K562 (cell line): ENCODE measurements around the gene RBMX2. TPM values are rescaled to one million over a fixed set of nuclear protein-coding genes. Genes with fewer than 3 reads are reported as not detected.

Experiments
- BCLAF1 ChIP-seq, 2 experiments: fragments of 450-650 bp in 1 of 2; IDR thresholded peaks; 2 replicates each; pipeline ENCODE4 v1.6.1; 2011 to 2017; ENCODE audit warnings: low read depth in 2 of 2, antibody characterized with exemption in 1 of 2, borderline replicate concordance in 1 of 2, low read length in 1 of 2, mild to moderate bottlenecking in 1 of 2, mixed read lengths in 1 of 2; ENCODE audit not compliant: control insufficient read depth in 1 of 2
- COPS2 ChIP-seq: fragments of 450-650 bp; conservative IDR thresholded peaks from 2 replicates; pipeline ENCODE4 v1.6.1; 2016; ENCODE audit warnings: mild to moderate bottlenecking, moderate library complexity
- CREB3 ChIP-seq: fragments of 450-650 bp; conservative IDR thresholded peaks from 2 replicates; pipeline ENCODE4 v1.6.1; 2016; ENCODE audit warnings: missing genetic modification characterization, low read depth, mild to moderate bottlenecking, missing compliant biosample characterization, moderate library complexity
- ELK3 ChIP-seq: fragments of 450-650 bp; formaldehyde crosslinking; IDR thresholded peaks from 2 replicates; pipeline ENCODE4 v1.4.0; 2020; ENCODE audit warnings: mild to moderate bottlenecking
- HDAC6 ChIP-seq: IDR thresholded peaks from 2 replicates; pipeline ENCODE4 v1.6.1; 2012; ENCODE audit warnings: low read depth, mild to moderate bottlenecking, control low read depth, inconsistent platforms, low read length, moderate library complexity
- MLLT1 ChIP-seq, 2 experiments: fragments of 450-650 bp; IDR thresholded peaks; 2 replicates each; pipeline ENCODE4 v1.6.1; 2016
- NR4A1 ChIP-seq, 2 experiments: fragments of 250-450 bp in 1 of 2; fragments of 450-650 bp in 1 of 2; sonication (Bioruptor Pico) in 1 of 2; IDR thresholded peaks; 2 replicates each; pipeline versions ENCODE4 v1.4.0 to v1.6.1; 2016 to 2020; ENCODE audit warnings: mild to moderate bottlenecking in 2 of 2, missing compliant biosample characterization in 1 of 2, missing genetic modification characterization in 1 of 2, moderate library complexity in 1 of 2
- POLR3G ChIP-seq: IDR thresholded peaks from 2 replicates; pipeline ENCODE4 v1.6.1; 2011; ENCODE audit not compliant: insufficient read length, insufficient replicate concordance; ENCODE audit errors: extremely low read depth
- RB1 ChIP-seq: fragments of 450-650 bp; IDR thresholded peaks from 2 replicates; pipeline ENCODE4 v1.6.1; 2017; ENCODE audit warnings: low read depth, mild to moderate bottlenecking
- RBM22 ChIP-seq: fragments of 200-400 bp; formaldehyde crosslinking; IDR thresholded peaks from 2 replicates; pipeline ENCODE4 v1.6.1; 2018; ENCODE audit warnings: low read length, low read depth; ENCODE audit not compliant: poor library complexity, severe bottlenecking
- SAP30 ChIP-seq: fragments of 200-600 bp; sonication (generic); IDR thresholded peaks from 2 replicates; pipeline ENCODE4 v1.6.1; 2012; ENCODE audit warnings: borderline replicate concordance, low read depth, mild to moderate bottlenecking, moderate library complexity, low read length, control low read depth, inconsistent platforms; ENCODE audit not compliant: insufficient read depth, poor library complexity, severe bottlenecking
- THRB ChIP-seq: fragments of 450-650 bp; formaldehyde crosslinking; conservative IDR thresholded peaks from 2 replicates; pipeline ENCODE4 v1.4.0; 2022; ENCODE audit warnings: mild to moderate bottlenecking, missing genetic modification characterization
- U2AF1 ChIP-seq: fragments of 200-400 bp; formaldehyde crosslinking; optimal IDR thresholded peaks from 2 replicates; pipeline ENCODE3; 2017; ENCODE audit warnings: mild to moderate bottlenecking, low read depth, low read length, moderate library complexity
- ZBED1 ChIP-seq: IDR thresholded peaks from 2 replicates; pipeline ENCODE4 v1.6.1; 2014
- ZNF174 ChIP-seq: fragments of 250-450 bp; sonication (Bioruptor Pico); IDR thresholded peaks from 2 replicates; pipeline ENCODE4 v1.4.0; 2020; ENCODE audit warnings: mild to moderate bottlenecking
- ZNF24 ChIP-seq: fragments of 450-650 bp; IDR thresholded peaks from 2 replicates; pipeline ENCODE4 v1.6.1; 2016
- ZNF707 ChIP-seq: fragments of 250-450 bp; sonication (Bioruptor Pico); conservative IDR thresholded peaks from 2 replicates; pipeline ENCODE4 v1.8.0; 2022; ENCODE audit warnings: inconsistent platforms, mild to moderate bottlenecking, moderate library complexity
- polyA plus RNA-seq, 8 experiments: library from polyadenylated mRNA; depleted of rRNA in 4 of 8; stranded (reverse) in 5 of 8; unstranded in 3 of 8; fragments of >200 nt; fragmentation: Nextera tagmentation in 2 of 8; fragmentation: Illumina TruSeq in 1 of 8; extraction: Ambion mirVana in 2 of 8; extraction: Trizol in 1 of 8; gene quantifications; 2 replicates each; pipeline versions ENCODE4 v1.2.1 to v1.2.3, GENCODE V29; 2011 to 2014; ENCODE audit warnings: inconsistent platforms in 1 of 8, missing spikeins in 1 of 8
- total RNA-seq, 7 experiments: library from RNA; depleted of rRNA in 6 of 7; stranded (reverse); fragments of >200 nt in 6 of 7; fragmentation: Illumina TruSeq in 2 of 7; extraction: Trizol in 2 of 7; gene quantifications; 2 replicates each; pipeline versions ENCODE4 v1.2.1 to v1.2.3, GENCODE V29; 2011 to 2021; ENCODE audit warnings: low replicate concordance in 1 of 7

RBMX2 gene
- total and polyA plus RNA-seq, 9 of the 15 experiments (the other 6 are each of a cell fraction or from before 2014, with no cell fraction given): 27.2 to 62.5 (median 54.1) TPM

GRCh38 chrX:130401415-130402207, at the start of gene RBMX2 (continued):
- TF ChIP-seq MLLT1 (IDR thresholded peaks at IDR 0.05): no peak
- no peak for TF ChIP-seq SAP30
- TF ChIP-seq NR4A1 (CRISPR knock-in tag; IDR thresholded peaks at IDR 0.05): no peak
- TF ChIP-seq NR4A1 (tag; IDR thresholded peaks at IDR 0.05): no peak
- TF ChIP-seq ZNF24: no peak
- no peak for TF ChIP-seq CREB3 (tag)
- TF ChIP-seq COPS2: no peak
- TF ChIP-seq HDAC6: no peak
- TF ChIP-seq RB1: no peak
- TF ChIP-seq RBM22: no peak
- TF ChIP-seq ZNF707 (CRISPR knock-in tag): no peak
- TF ChIP-seq ZNF174 (CRISPR knock-in tag): no peak
- no peak for TF ChIP-seq ZBED1
- no peak for TF ChIP-seq U2AF1
- TF ChIP-seq POLR3G: no peak
- no peak for TF ChIP-seq BCLAF1 (IDR thresholded peaks at IDR 0.05; ENCODE audit: borderline replicate concordance in 1 of 2, control insufficient read depth in 1 of 2, low read depth in 2 of 2, low read length in 1 of 2)
- TF ChIP-seq THRB: no peak
- no peak for TF ChIP-seq ELK3 (CRISPR knock-in tag)
